ENCODE measurements around the gene BNC2.

Gene BNC2

DNA sequence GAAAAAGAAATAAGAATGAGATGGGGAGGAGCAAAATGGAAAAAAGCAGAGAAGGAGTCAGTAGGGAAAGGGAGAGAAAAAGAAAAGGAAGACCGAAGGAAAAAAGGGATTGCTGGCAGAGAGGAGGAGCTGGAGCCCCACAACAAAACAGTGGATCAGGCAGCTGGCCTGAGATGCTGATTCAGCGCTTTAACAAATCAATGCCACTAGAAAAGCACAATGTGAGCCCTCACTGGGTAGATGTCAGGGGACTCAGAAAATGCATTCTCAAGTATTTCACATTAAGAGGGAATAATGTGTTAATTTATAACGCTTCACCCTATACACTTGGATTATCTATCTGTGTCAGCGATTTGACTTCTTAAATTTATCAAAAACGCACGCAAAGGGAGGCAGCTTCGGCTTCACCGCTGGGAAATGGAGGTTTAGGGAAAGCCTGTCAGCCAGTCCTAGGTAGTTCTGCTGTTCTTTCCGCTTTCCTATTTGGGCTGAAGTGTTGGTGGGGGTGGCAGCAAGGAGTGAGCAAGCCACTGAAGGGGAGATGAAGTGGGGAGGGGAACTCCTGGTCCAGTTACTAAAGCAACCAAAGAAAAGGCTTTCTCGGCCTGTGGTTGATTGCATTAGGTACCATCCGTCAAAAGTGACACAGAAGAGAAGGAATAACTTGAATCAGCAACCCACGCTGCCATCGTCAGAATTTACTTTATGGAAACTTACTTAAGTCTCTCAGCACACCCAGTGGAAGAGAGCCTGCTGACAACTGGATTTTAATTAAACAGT lies 161.6 kb downstream of the BNC2 start:
- DNase-seq = no peak

DNA sequence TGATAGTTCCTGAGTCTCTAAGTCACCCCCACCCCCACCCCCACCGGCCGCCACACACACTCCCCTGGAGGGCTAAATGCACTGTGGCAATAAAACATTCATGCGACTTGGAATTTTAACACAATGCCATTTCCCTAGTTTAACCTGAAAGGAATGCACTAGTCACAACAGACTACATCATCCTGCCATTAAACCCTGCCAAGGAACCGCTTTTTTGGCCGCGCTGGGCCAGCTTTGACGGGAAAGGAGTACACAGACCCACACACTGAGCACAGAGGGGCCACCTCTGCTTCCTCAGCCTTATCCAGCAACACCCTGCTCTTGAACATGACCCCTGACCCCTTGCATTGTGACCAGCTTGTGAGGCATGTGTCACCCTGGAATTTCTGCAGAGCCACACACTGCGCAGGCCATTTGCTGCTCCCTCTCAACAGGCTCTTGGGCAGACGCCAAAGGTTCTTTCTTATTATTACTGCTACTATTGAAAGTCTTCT lies 165.3 kb downstream of the BNC2 start:
- DNase-seq = no peak

DNA sequence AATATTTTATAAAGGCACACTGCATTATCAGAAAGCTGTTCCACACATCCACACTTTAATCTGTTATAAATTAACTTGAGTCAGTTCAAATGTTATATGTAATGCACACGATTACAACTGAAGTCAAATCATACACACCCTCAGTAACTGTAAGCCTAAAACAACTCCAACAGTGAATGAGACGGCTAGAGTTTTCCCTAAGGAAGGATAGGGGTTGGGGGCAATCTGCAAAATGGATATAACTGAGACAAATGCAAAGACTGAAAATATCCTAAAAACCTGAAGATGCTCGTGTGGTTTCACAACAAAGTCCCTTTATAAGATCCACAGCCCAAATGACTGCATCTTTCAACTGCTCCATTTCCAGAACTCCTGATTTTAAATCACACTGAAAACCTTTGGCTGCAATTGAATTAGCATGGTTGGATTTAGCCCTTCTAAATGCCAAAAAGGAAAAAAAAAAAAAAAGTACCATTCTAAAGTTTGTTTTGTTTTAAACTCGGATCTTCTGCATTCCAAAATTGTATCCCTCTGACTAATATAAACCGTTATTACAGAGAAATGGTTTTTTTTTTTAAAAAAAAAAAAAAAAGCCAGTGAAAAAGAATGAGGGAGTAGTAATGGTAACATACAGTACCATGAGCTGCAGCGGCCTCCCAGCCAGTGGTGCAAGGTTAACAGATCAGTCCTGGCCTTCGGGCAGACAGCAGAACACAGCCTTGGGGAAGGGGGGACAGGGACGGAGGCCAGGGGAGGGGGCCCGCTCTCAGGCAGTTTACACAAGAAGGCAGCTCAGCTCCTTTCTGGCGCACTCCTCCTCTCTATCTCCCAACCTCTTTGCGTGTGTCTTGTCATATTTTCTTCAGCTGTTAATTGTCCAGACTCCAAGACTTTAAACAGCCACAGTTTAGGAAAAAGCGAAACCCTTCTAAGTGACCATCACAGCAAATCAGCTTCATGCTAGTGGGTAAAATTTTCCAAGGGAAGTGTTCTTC lies 166.1 kb downstream of the BNC2 start:
- DNase-seq = no peak

DNA sequence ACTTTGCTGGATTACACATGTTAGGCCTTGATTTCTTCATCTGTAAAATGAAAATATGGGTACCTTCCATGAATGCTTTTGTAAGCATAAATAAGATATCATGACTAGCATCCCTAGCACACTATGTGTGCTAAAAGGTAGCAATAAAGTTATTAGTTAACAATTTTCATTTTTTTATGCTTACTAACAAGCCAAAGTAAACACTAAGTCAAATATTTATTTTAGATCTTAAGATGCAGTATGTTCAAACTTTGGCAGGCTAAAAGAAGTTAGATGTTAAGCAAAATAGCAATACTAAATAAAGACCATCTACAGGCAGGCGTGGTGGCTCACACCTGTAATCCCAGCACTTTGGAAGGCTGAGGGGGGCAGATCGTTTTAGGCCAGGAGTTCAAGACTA lies 169.1 kb downstream of the BNC2 start:
- DNase-seq = no peak

DNA sequence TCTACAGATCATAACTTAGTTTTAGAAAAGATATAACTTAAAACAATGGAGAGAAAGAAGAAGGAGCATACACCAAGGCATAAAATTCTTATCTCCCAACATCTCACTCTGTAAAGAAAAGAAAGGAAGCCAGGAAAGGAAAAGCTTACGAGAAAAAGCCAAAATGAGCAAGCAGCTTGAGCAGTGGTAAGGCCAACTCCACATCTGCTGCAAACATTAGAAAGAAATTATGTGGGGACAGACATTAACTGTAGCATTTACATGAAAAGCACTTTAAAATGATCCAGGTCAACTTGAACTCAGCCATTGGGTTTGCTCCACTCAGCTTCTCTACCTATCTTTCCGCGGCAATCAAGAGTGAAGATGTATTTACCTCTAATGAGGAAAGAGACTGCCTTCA lies 176.9 kb downstream of the BNC2 start:
- no peak for DNase-seq

DNA sequence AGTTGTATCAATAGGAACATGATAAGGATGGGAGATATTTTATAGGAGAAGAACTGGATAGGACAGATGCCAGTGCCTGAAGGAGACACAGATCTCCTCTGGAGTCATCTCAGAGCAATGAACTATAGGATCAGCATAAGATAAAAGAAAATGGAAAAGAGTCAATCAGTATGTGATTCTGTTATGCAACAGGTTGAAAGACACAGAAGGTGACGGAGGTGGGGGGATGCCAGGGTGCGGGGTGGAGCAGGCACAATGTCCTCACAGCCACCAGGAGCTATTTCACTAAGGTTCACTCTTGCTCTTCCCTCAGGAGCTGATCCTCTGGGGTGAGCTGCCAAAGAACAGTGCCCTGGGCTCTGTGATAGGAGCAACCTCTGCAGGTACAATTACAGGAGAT lies 179.8 kb downstream of the BNC2 start:
- no peak for DNase-seq

- no peak for DNase-seq
Measured at GRCh38 chr9:16690205-16690604, 180.3 kb downstream of the BNC2 start.

GRCh38 chr9:16689351-16689938 lies 181.0 kb downstream of the BNC2 start:
- DNase-seq = no peak

- DNase-seq = no peak
Measured at GRCh38 chr9:16688814-16689213, 181.7 kb downstream of the BNC2 start.

- DNase-seq = no peak
Measured at GRCh38 chr9:16687678-16688369, 182.6 kb downstream of the BNC2 start.

DNA sequence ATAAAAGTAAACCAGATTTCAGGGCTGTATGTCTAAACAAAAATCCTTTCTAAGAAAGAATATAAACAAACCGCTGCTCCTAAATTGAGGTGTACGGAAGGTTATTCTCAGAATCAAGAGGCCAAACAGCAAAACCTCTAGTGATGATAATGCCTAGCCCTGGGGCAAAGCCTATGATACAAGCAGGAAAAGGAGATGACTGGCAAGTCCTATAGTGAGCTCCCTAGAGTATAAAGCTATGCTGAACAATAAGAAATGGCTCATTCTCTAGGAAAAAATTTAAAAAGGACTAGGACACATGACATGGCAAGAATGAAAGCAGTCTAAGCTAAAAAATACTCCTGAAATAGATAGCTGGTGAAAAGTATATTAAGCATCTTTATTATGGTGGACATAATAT lies 187.1 kb downstream of the BNC2 start:
- DNase-seq = no peak

DNA sequence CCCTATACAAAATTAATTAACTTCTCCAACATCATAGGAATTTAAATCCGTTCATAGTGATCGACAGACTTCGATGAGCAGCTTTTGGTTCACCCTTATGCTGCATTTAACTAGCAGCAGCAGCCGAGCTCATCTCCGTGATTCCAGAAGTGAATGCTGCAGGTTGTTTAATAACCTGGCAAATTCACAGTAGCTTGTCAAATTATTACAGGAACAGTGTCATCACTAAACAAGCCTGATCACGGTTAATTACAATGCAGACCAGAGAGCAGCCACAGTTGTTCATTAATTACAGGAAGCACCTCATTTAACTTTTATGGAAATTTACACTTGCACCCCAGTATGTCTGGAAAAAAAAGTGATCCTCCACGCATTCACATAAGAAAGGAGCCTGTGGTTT lies 188.2 kb downstream of the BNC2 start:
- DNase-seq = no peak

DNA sequence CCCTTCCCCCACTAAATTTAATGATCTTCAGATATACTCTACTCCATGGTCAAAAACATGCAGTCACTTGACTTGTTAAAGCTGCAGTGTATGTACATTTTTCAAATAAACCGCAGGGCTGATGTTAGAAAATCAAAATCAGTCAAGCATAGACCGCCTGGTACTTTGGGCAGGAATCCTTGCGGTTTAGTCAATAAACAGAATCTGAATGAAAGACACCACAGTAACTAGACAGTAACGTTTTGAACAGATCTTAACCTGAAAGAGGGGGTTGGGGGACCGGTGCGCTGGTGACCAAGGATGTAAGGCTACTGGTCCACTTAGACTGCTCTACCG lies 188.8 kb downstream of the BNC2 start:
- DNase-seq = no peak

DNA sequence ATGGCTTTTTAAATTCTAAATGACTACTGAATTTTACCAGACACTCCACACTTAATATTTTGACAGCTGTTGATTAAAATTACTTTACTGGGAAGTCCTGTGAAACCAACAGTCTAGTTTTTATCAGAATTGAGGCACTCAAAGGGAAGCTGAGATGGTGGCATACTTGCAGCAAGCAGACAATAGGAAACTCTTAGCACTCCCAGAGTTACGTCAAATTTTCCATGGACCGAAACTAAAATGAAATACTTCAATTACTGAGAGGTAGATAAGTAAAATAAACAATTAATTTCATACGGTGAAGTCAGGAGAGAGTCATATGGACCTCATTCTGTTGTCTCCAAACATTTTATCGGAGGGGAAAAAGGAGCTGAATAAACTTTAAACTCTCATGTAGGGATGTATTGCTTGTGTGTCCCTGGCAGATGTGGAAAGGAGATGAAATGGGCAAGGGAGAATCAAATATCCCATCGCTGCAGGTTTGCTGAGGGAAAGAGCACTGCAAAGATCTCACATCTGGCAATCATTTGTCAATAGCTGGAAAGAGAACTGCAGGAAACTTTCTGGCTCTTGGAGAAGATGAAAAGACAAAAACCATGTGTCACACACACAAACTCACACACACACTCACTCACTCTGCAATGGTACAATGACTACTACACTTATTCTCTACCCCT lies 189.4 kb downstream of the BNC2 start:
- DNase-seq = no peak

DNA sequence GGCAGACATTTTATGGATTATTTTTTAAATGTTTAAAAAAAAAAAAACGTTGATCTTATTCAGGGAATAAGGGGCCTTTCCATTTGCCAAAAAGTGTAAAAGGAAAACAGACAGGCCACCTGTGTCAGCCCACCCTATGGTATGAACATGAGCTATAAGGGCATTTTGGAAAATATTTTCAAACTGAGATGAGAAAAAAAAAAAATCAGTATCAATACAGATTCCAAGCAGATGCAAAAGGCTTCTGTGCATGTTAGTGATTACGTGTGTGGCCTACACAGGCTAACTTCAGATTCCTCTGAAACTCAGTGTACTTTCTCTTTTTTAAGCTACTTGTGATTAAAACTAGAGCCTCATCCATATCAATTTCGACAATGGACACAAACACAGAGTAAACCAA lies 189.9 kb downstream of the BNC2 start:
- DNase-seq = no peak

DNA sequence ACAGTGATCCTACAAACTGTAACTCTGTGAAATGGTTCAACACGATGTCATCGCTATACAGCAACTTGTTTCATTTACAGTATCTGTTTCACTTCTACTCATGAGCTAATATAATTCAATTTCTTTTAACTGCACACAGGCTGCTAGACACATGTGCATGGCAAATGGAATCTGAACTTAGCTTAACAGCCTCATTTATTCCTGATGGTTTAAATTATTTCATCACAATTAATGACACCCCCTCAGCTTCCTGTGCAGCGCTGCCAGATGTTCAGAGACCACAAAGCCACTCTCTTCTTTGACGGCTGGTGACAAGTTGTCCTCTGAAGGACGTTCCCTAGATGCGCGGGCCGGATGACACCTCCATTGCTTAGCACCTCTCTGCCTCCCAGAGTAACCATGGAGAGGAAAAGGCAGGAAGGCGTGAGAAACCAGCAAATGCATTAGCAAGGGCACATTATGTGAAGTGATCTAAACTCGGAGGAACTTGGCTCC lies 191.1 kb downstream of the BNC2 start:
- DNase-seq = no peak

GRCh38 chr9:16676519-16676918 lies 194.0 kb downstream of the BNC2 start:
- no peak for DNase-seq

GRCh38 chr9:16675131-16675530 lies 195.3 kb downstream of the BNC2 start:
- DNase-seq = no peak

GRCh38 chr9:16673171-16673570 lies 197.3 kb downstream of the BNC2 start:
- DNase-seq = no peak

- no peak for DNase-seq
Measured at GRCh38 chr9:16672501-16672900, 198.0 kb downstream of the BNC2 start.

DNA sequence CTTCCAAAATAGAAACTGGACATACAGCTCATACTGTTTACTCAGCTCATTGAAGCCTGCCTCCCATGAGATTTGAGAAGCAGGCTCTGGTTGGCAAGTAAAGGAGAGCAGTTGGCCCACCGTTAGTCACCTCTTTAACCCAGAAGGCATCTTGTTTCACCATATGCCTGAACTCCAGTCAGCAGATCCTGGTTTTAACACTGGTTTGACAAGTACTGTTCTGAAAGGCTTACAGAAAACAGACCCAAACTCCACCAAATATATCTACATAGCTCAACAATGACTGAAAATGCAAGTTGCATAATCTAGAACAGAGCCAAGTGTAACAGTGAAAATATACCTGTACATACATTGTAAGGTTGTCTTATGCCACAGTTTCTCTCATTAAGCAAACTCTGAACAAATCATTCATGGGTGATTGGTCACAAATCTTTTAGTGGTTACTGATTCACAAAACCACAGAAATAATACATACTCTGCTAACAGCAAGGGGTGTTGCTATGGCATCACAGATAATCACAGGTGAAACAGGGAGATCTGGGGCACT lies 198.8 kb downstream of the BNC2 start:
- DNase-seq = no peak

GRCh38 chr9:16670791-16671190 lies 199.7 kb downstream of the BNC2 start:
- no peak for DNase-seq

All from stimulated activated naive CD4-positive, alpha-beta T cell (primary cell).